NCI-H446 (cell line): ENCODE results near the gene ZNF205.
"Not testable (repeated sequence)": the region's sequence is repeated elsewhere in the genome, so short reads cannot be mapped to it uniquely, and the experiment has no call there.

Source experiments
- DNase-seq, 2 experiments: peaks; one replicate each; lab custom pipeline; 2025; lab: John Stamatoyannopoulos, UW

Gene ZNF205

GRCh38 chr16:3131755-3132377 is 19.5 kb downstream of the ZNF205 start:
- peak in 1 of 2 experiments; percentile 29 for DNase-seq

DNA sequence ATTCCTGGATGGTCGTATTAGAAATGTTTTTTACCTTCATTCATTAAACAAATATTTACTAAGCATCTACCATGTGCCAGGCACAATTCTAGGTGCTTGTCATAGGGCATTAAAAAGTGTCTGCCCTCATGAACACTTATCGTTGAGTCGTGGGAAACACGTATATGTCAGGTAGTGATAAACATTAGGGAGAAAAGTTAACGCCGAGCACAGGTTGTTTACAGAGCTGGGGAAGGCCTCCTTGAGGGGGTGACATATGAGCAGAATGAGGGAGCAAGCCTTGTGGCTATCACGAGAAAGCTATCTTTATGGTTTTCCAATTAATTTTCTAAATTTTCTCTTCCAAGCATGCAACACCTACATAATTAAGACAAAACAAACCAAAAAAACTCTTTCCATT is 21.5 kb downstream of the ZNF205 start:
- DNase-seq = no peak

DNA sequence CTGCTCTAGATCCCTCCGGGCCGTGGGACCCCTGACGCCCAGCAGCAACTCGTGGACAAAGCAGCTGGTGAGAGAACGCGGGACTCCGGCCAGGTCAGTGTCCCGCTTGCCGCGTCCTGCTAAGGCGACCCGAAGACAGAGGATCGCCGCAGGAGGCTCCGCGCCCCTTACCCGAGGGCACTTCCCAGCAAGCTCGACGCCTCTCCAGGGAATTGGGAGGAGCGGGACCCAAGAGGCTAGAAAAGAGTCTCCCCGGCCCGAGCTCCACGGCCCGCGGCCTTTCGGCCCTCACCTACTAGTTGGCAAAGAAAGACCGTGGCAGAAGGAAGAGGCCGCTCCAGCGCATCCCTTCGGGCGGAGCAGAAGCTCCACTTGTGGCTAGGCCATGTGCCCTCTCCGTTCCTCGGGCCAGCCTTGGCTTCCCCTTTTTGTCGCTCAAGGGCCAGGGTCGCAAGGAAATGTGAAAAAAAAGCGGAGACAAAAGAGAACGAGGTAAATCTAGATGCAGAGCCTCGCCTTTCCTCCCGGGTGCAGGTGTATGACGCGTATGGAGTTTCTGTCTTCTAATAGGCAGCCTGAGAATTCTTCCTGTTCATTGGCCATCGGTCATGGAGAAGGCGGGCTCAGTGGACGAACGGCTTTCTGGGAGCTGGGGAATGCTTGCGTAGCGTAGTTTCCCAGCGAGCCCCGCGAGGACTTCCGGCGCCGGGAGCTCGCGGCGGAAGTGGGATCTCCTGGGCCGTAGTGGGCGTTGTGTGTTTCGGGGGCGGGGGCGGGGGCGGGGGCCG is 22.1 kb downstream of the ZNF205 start, which contains the start of gene ZNF213:
Gene ZNF213, plus strand, starts transcription at position 692 of the 788 bp plus-strand sequence. CDS start 2,252 bp downstream, outside the sequence.
- peak; percentile 96 for DNase-seq

GRCh38 chr16:3135126-3135715 is 22.8 kb downstream of the ZNF205 start:
- DNase-seq = peak in 1 of 2 experiments; percentile 42

GRCh38 chr16:3137267-3137666 is 24.9 kb downstream of the ZNF205 start:
- DNase-seq = no peak

GRCh38 chr16:3138342-3138741 is 26.0 kb downstream of the ZNF205 start:
- DNase-seq = no peak

GRCh38 chr16:3138823-3139426 is 26.5 kb downstream of the ZNF205 start:
- DNase-seq = no peak

GRCh38 chr16:3139561-3139960 is 27.2 kb downstream of the ZNF205 start:
- not testable (repeated sequence) for DNase-seq

DNA sequence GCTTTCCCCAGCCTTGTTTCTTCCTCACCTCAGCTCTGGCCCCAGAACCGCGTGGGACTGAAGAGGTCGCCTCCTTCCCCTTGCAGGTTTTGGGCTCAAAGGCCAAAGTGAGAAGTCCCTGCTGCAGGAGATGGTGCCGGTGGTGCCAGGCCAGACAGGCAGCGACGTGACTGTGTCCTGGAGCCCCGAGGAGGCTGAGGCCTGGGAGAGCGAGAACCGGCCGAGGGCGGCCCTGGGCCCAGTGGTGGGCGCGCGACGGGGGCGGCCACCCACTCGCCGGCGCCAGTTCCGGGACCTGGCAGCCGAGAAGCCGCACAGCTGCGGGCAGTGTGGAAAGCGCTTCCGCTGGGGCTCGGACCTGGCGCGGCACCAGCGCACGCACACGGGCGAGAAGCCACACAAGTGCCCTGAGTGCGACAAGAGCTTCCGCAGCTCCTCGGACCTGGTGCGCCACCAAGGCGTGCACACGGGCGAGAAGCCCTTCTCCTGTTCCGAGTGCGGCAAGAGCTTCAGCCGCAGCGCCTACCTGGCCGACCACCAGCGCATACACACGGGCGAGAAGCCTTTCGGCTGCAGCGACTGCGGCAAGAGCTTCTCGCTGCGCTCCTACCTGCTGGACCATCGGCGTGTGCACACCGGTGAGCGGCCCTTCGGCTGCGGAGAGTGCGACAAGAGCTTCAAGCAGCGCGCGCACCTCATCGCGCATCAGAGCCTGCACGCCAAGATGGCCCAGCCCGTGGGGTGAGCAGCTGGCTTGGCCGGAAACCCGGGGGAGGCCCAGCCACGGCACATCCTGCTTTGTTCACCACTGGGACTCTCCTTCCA is 28.4 kb downstream of the ZNF205 start:
- DNase-seq = no peak

- DNase-seq = no peak
These were observed 29.5 kb downstream of the ZNF205 start for GRCh38 chr16:3141781-3142311.

- no peak for DNase-seq
These were observed 29.9 kb downstream of the ZNF205 start for GRCh38 chr16:3142327-3142726.

GRCh38 chr16:3142770-3143169 is 30.4 kb downstream of the ZNF205 start:
- DNase-seq = no peak

GRCh38 chr16:3143189-3143588 is 30.8 kb downstream of the ZNF205 start:
- no peak for DNase-seq

DNA sequence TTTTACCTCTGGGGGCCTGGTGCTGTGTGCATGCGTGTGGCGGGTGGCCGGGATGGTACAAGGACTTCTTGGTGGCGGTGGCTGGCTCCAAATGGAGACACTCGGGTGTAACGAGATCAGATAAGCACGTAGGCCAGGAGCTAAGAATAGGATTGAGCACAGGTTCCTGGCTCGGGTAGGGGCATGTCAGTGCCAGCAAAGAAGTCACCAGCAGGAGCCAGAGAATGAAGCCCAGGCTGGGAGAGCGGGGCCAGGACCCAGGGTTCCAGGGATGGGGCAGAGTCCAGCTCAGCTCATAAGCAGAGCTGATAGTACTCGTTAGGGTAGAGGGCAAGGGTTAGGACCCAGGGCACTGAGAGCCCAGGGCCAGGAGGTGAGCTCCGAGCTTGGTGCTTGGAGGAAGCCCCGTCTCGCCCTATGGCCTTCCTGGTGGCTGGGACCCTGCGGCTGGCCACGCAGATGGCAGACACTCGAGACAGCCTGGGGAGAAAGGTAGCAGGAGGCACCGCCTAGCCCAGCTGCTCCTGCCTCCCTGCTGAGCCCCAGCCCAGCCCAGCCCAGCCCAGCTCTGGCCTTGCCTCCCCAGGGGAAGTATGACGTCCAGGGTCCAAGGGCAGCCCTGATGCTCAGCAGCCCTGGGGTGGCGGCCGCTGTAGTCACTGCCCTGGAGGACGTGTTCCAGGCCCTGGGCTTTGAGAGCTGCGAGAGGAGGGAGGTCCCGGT is 31.4 kb downstream of the ZNF205 start:
- DNase-seq = no peak

- no peak for DNase-seq
These were observed 32.1 kb downstream of the ZNF205 start for GRCh38 chr16:3144321-3144983.

GRCh38 chr16:3145151-3145550 is 32.8 kb downstream of the ZNF205 start:
- DNase-seq = no peak

DNA sequence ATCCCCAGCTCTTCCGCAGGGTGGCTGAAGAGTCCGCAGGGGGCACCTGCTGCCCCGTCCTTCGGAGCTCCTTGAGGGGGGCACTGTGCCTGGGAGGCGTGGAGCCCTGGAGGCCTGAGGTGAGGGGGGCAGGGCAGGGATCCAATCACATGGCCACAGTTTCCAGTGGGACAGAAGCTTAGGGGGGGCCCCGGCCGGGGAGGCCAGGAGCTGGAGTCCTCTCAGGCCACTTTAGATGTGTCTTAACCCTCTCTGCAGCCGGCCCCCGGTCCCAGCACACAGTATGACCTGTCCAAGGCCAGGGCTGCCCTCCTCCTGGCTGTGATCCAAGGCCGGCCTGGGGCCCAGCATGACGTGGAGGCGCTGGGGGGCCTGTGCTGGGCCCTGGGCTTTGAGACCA is 33.3 kb downstream of the ZNF205 start:
- no peak for DNase-seq

GRCh38 chr16:3147046-3147756 is 34.8 kb downstream of the ZNF205 start:
- no peak for DNase-seq

GRCh38 chr16:3147757-3148104 is 35.3 kb downstream of the ZNF205 start:
- DNase-seq = no peak
